Measurements from ENCODE around the gene NAP1L1. TPM values are rescaled to one million over a fixed set of nuclear protein-coding genes. Genes with fewer than 3 reads are reported as not detected.

The NAP1L1 gene
- total RNA-seq, 1 experiment from 2014 or later: 946 TPM

DNA sequence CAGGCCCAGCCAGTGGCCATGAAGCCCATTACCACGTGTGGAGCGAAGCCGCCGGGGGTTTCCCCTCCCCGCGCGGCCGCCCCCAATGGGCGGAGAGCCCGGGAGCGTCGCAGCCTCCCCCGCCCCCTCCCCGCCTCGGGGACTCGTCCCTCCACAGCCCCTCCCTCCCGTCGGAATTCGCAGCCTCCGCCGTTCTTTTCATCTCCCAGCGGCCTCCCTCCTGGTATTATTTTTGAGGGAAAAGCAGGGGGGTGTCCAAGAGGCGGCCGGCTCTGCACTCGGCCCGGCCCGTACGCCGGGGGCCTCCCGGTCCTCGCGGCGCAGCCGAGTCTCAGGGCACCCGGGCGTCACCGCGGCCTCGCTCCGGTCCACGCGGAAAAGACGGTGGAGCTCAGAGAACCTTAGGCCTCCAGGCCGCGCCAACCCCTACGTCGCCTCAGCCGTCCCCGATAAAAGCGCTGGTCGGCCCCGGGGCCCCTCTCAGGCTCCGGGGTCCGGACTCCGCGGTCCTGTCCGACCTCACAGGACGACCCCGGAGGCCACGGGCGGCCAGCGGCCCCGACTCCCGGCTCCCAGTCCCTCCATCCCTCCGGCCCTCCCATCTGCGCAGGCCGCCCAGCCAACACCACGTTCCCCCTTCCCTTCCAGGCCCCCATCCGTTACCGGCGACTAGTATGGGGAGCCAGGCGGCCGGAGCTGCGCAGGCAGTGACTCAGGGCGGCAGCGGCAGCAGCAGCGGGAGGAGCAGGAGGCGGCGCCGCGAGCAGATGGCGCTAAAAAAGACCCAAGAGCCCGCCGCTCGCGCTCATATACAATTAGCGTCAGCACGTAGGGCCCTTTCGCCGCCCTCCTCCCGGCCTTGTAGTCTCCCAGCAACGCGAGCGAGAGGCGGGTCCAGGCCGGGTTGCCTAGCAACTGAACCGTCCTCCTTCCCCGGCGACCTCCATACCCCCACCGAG lies at the start of gene NAP1L1 (continued):
- TF ChIP-seq, protein P1, sequence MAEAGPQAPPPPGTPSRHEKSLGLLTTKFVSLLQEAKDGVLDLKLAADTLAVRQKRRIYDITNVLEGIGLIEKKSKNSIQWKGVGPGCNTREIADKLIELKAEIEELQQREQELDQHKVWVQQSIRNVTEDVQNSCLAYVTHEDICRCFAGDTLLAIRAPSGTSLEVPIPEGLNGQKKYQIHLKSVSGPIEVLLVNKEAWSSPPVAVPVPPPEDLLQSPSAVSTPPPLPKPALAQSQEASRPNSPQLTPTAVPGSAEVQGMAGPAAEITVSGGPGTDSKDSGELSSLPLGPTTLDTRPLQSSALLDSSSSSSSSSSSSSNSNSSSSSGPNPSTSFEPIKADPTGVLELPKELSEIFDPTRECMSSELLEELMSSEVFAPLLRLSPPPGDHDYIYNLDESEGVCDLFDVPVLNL (CRISPR knock-in tag; IDR thresholded peaks at IDR 0.05; ENCODE audit: borderline replicate concordance, low read depth): no peak
- TF ChIP-seq MXD4 (CRISPR knock-in tag; IDR thresholded peaks at IDR 0.05; ENCODE audit: borderline replicate concordance) (no peak), ZNF138 (CRISPR knock-in tag; conservative IDR thresholded peaks at IDR 0.05) (no peak; the same call in 1 of the 2 replicates), EMX1 (CRISPR knock-in tag; IDR thresholded peaks at IDR 0.05) (no peak), ATF1 (CRISPR knock-in tag; IDR thresholded peaks at IDR 0.05) (no peak), ZNF263 (CRISPR knock-in tag; IDR thresholded peaks at IDR 0.05; ENCODE audit: low read depth) (peak; percentile 53; the same call in 1 of the 2 replicates), SMAD4 (CRISPR knock-in tag; IDR thresholded peaks at IDR 0.05) (no peak), IRF2 (CRISPR knock-in tag; IDR thresholded peaks at IDR 0.05; ENCODE audit: borderline replicate concordance, low read depth) (no peak), FOXP1 (CRISPR knock-in tag; IDR thresholded peaks at IDR 0.05; ENCODE audit: borderline replicate concordance) (peak; percentile 35; the same call in 1 of the 2 replicates), ZBTB21 (CRISPR knock-in tag; IDR thresholded peaks at IDR 0.05; ENCODE audit: borderline replicate concordance) (no peak), ZNF396 (CRISPR knock-in tag; IDR thresholded peaks at IDR 0.05; ENCODE audit: borderline replicate concordance) (no peak), ZNF423 (CRISPR knock-in tag; IDR thresholded peaks at IDR 0.05) (no peak), HMGA2 (CRISPR knock-in tag; IDR thresholded peaks at IDR 0.05) (no peak), NR3C1 (CRISPR knock-in tag; conservative IDR thresholded peaks at IDR 0.05; ENCODE audit: low read depth) (no peak), ZNF219 (CRISPR knock-in tag; IDR thresholded peaks at IDR 0.05; ENCODE audit: borderline replicate concordance) (no peak), ZNF416 (CRISPR knock-in tag; IDR thresholded peaks at IDR 0.05) (no peak), TEAD1 (CRISPR knock-in tag; IDR thresholded peaks at IDR 0.05) (no peak), SMAD3 (CRISPR knock-in tag; IDR thresholded peaks at IDR 0.05; ENCODE audit: borderline replicate concordance) (0 out of 2 replicates have a peak, but pooled peaks have one; percentile 47), ELF4 (CRISPR knock-in tag; IDR thresholded peaks at IDR 0.05; ENCODE audit: low read depth) (no peak)
- TF ChIP-seq, protein P2, sequence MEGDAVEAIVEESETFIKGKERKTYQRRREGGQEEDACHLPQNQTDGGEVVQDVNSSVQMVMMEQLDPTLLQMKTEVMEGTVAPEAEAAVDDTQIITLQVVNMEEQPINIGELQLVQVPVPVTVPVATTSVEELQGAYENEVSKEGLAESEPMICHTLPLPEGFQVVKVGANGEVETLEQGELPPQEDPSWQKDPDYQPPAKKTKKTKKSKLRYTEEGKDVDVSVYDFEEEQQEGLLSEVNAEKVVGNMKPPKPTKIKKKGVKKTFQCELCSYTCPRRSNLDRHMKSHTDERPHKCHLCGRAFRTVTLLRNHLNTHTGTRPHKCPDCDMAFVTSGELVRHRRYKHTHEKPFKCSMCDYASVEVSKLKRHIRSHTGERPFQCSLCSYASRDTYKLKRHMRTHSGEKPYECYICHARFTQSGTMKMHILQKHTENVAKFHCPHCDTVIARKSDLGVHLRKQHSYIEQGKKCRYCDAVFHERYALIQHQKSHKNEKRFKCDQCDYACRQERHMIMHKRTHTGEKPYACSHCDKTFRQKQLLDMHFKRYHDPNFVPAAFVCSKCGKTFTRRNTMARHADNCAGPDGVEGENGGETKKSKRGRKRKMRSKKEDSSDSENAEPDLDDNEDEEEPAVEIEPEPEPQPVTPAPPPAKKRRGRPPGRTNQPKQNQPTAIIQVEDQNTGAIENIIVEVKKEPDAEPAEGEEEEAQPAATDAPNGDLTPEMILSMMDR (IDR thresholded peaks at IDR 0.05): no peak
- TF ChIP-seq, protein P3, sequence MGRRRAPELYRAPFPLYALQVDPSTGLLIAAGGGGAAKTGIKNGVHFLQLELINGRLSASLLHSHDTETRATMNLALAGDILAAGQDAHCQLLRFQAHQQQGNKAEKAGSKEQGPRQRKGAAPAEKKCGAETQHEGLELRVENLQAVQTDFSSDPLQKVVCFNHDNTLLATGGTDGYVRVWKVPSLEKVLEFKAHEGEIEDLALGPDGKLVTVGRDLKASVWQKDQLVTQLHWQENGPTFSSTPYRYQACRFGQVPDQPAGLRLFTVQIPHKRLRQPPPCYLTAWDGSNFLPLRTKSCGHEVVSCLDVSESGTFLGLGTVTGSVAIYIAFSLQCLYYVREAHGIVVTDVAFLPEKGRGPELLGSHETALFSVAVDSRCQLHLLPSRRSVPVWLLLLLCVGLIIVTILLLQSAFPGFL (CRISPR knock-in tag; IDR thresholded peaks at IDR 0.05; ENCODE audit: borderline replicate concordance): 0 out of 2 replicates have a peak, but pooled peaks have one; percentile 29
- TF ChIP-seq, protein P4, sequence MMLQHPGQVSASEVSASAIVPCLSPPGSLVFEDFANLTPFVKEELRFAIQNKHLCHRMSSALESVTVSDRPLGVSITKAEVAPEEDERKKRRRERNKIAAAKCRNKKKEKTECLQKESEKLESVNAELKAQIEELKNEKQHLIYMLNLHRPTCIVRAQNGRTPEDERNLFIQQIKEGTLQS (CRISPR knock-in tag; conservative IDR thresholded peaks at IDR 0.05): 0 out of 2 replicates have a peak, but pooled peaks have one; percentile 36
- TF ChIP-seq, protein P5, sequence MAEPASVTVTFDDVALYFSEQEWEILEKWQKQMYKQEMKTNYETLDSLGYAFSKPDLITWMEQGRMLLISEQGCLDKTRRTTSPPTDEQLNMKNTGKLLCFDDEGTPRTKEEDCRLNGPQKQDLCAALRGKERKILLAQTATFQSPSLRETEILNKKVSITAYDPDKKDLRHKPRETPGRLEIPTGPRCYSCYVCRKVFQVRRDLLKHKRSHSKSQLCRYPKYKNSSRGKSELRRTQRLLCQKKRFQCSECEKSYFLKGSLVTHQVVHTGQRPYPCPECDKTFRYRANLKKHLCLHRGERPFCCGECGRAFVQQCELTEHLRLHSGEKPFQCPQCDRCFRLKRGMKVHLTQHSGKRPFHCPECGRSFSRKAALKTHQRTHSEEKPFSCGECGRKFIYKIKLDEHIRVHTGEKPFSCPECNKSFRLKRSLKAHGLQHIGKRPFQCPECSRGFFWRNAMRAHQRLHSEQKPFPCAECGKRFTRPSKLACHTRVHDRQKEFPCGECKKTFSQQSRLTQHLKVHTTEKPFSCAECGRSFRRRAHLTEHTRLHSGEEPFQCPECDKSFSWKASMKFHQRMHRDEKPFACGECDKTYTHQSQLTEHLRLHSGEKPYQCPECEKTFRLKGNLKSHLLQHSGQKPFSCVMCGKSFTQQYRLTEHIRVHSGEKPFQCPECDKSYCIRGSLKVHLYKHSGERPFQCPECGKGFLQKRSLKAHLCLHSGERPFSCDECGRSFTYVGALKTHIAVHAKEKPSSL (CRISPR knock-in tag; conservative IDR thresholded peaks at IDR 0.05): no peak
- TF ChIP-seq, protein P6, sequence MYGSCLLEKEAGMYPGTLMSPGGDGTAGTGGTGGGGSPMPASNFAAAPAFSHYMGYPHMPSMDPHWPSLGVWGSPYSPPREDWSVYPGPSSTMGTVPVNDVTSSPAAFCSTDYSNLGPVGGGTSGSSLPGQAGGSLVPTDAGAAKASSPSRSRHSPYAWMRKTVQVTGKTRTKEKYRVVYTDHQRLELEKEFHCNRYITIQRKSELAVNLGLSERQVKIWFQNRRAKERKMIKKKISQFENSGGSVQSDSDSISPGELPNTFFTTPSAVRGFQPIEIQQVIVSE (CRISPR knock-in tag; IDR thresholded peaks at IDR 0.05; ENCODE audit: borderline replicate concordance): no peak
- TF ChIP-seq, protein P7, sequence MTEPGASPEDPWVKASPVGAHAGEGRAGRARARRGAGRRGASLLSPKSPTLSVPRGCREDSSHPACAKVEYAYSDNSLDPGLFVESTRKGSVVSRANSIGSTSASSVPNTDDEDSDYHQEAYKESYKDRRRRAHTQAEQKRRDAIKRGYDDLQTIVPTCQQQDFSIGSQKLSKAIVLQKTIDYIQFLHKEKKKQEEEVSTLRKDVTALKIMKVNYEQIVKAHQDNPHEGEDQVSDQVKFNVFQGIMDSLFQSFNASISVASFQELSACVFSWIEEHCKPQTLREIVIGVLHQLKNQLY (CRISPR knock-in tag; IDR thresholded peaks at IDR 0.05): no peak
- TF ChIP-seq, protein P8, sequence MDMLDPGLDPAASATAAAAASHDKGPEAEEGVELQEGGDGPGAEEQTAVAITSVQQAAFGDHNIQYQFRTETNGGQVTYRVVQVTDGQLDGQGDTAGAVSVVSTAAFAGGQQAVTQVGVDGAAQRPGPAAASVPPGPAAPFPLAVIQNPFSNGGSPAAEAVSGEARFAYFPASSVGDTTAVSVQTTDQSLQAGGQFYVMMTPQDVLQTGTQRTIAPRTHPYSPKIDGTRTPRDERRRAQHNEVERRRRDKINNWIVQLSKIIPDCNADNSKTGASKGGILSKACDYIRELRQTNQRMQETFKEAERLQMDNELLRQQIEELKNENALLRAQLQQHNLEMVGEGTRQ (CRISPR knock-in tag; IDR thresholded peaks at IDR 0.05): no peak; the same call in 1 of the 2 replicates
- TF ChIP-seq, protein P9, sequence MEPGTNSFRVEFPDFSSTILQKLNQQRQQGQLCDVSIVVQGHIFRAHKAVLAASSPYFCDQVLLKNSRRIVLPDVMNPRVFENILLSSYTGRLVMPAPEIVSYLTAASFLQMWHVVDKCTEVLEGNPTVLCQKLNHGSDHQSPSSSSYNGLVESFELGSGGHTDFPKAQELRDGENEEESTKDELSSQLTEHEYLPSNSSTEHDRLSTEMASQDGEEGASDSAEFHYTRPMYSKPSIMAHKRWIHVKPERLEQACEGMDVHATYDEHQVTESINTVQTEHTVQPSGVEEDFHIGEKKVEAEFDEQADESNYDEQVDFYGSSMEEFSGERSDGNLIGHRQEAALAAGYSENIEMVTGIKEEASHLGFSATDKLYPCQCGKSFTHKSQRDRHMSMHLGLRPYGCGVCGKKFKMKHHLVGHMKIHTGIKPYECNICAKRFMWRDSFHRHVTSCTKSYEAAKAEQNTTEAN (CRISPR knock-in tag; IDR thresholded peaks at IDR 0.05): no peak

Data from WTC11 (cell line).